GM12878 (cell line): ENCODE measurements around the gene CTDNEP1. TPM values are rescaled to one million over a fixed set of nuclear protein-coding genes. Genes with fewer than 3 reads are reported as not detected.
A peak's percentile ranks its signal among the peaks of the same experiment; 100 is the strongest.

Experiments used
- ATAC-seq: fragments of 200-7000 bp; cut with Tn5 transposase; 3 replicates; pipeline ENCODE4 v1.9.1; 2020; ENCODE audit warnings: mild to moderate bottlenecking, moderate library complexity
- BruUV-seq: library from RNA; stranded (reverse); fragments of 400-500 nt; replicated peaks from 2 replicates; lab custom pipeline; 2021; lab: Mats Ljungman, UMichigan
- CTCF ChIA-PET: fragments of 300-600 bp; sonication (Branson Sonifier 250); formaldehyde crosslinking; extraction: SDS; loops from one replicate; lab custom pipeline; 2021; ENCODE audit warnings: inconsistent platforms; lab: Yijun Ruan, JAX
- POLR2A ChIA-PET: fragments of 350-600 bp; formaldehyde crosslinking; extraction: SDS; loops from one replicate; lab custom pipeline; 2021; ENCODE audit warnings: inconsistent platforms; lab: Charles Lee
- RAD21 ChIA-PET: fragments of 300-600 bp; sonication (Branson Sonifier 250); formaldehyde crosslinking; loops from one replicate; lab custom pipeline; 2023; ENCODE audit warnings: antibody characterized with exemption; ENCODE audit not compliant: unreplicated experiment; lab: Charles Lee
- SMC1A ChIA-PET: fragments of 300-600 bp; sonication (Branson Sonifier 250); formaldehyde crosslinking; loops from one replicate; lab custom pipeline; 2023; ENCODE audit not compliant: unreplicated experiment, uncharacterized antibody; lab: Charles Lee
- DNase-seq: peaks from one replicate; pipeline ENCODE4 v3.0.0-alpha.2; 2011; ENCODE audit warnings: low read depth, low spot score
- FAIRE-seq: peaks from 3 replicates; lab custom pipeline; 2011; peaks lifted over from hg19 to GRCh38; lab: Jason Lieb, UNC
- H2AFZ ChIP-seq: 2 replicates; pipeline ENCODE4 v1.6.0; 2011; ENCODE audit warnings: low read depth, low read length, control low read depth; ENCODE audit not compliant: control insufficient read depth
- H3K27ac ChIP-seq: 2 replicates; pipeline ENCODE4 v1.5.1; 2011; ENCODE audit warnings: control low read depth; ENCODE audit not compliant: control insufficient read depth, insufficient read depth
- H3K27me3 ChIP-seq, 2 experiments: replicated peaks in 1 of 2; 2 replicates each; pipeline versions ENCODE4 v1.6.0 to v1.6.1; 2011; ENCODE audit warnings: low read length in 1 of 2; ENCODE audit not compliant: control insufficient read depth in 2 of 2, insufficient read depth in 2 of 2
- H3K36me3 ChIP-seq, 2 experiments: 2 replicates each; pipeline ENCODE4 v1.5.1; 2011; ENCODE audit warnings: low read length in 1 of 2; ENCODE audit not compliant: control insufficient read depth in 2 of 2, insufficient read depth in 2 of 2
- H3K4me1 ChIP-seq: 2 replicates; pipeline ENCODE4 v1.6.1; 2011; ENCODE audit warnings: mild to moderate bottlenecking, low read length, moderate library complexity, mixed read lengths; ENCODE audit not compliant: control insufficient read depth, insufficient read depth
- H3K4me2 ChIP-seq: 2 replicates; pipeline ENCODE4 v1.6.0; 2011; ENCODE audit warnings: control low read depth; ENCODE audit not compliant: control insufficient read depth, insufficient read depth
- H3K4me3 ChIP-seq: fragments of 200-600 bp; sonication (generic); 2 replicates; pipeline ENCODE4 v1.5.1; 2016
- H3K79me2 ChIP-seq: 2 replicates; pipeline ENCODE4 v1.6.0; 2011; ENCODE audit warnings: low read length; ENCODE audit not compliant: control insufficient read depth, insufficient read depth
- H3K9ac ChIP-seq: 2 replicates; pipeline ENCODE4 v1.8.0; 2011; ENCODE audit warnings: low read length, control low read depth, mixed read lengths; ENCODE audit not compliant: control insufficient read depth, insufficient read depth
- H3K9me3 ChIP-seq: replicated peaks from 3 replicates; pipeline ENCODE4 v1.5.1; 2011; ENCODE audit warnings: mild to moderate bottlenecking, low read length; ENCODE audit not compliant: control insufficient read depth, insufficient read depth
- H4K20me1 ChIP-seq: 2 replicates; pipeline ENCODE4 v1.6.0; 2011; ENCODE audit not compliant: control insufficient read depth, insufficient read depth
- CREB1 ChIP-seq: IDR thresholded peaks from 2 replicates; pipeline ENCODE4 v1.6.1; 2012; ENCODE audit warnings: low read depth, mild to moderate bottlenecking, inconsistent platforms
- IKZF2 ChIP-seq, 2 experiments: fragments of 450-650 bp; IDR thresholded peaks; 2 replicates each; pipeline ENCODE4 v1.6.1; 2017; ENCODE audit warnings: mild to moderate bottlenecking in 2 of 2, moderate library complexity in 2 of 2
- NR2C2 ChIP-seq: IDR thresholded peaks from 2 replicates; pipeline ENCODE4 v1.6.1; 2011; ENCODE audit warnings: borderline replicate concordance, low read depth; ENCODE audit not compliant: control insufficient read depth, insufficient read length
- POU2F2 ChIP-seq: IDR thresholded peaks from 3 replicates; pipeline ENCODE4 v1.6.1; 2011; ENCODE audit warnings: low read depth, mild to moderate bottlenecking, low read length, borderline replicate concordance
- TCF12 ChIP-seq: IDR thresholded peaks from 2 replicates; pipeline ENCODE4 v1.6.1; 2011; ENCODE audit warnings: low read depth, mild to moderate bottlenecking, low read length
- WGBS: methylation state at CpG from one replicate; pipeline ENCODE4 v1.1.6; 2016; ENCODE audit warnings: low lambda C conversion rate; ENCODE audit not compliant: insufficient replicate concordance, insufficient coverage; ENCODE audit errors: missing lambda C conversion rate; 5-methylcytosine and 5-hydroxymethylcytosine counted together
- in situ Hi-C: fragments of 300-500 bp; cut with MboI; formaldehyde crosslinking; loops from 9 replicates; pipeline ENCODE4 v1.14.3; 2018; ENCODE audit warnings: mixed read lengths
- intact Hi-C: fragments of 100-400 bp; cut with micrococcal nuclease; formaldehyde crosslinking; loops from one replicate; pipeline ENCODE4 v1.14.2; 2022; ENCODE audit not compliant: unreplicated experiment
- polyA plus RNA-seq, 11 experiments: library from polyadenylated mRNA; depleted of rRNA in 4 of 11; unstranded in 6 of 11; stranded (reverse) in 5 of 11; fragments of >200 nt; fragmentation: Nextera tagmentation in 4 of 11; fragmentation: Illumina TruSeq in 1 of 11; extraction: Ambion mirVana in 4 of 11; extraction: Trizol in 1 of 11; gene quantifications; 1 replicate in 1 of 11; 2 replicates in 10 of 11; pipeline versions ENCODE4 v1.2.1 to v1.2.3, GENCODE V29; 2011 to 2016; ENCODE audit warnings: inconsistent platforms in 2 of 11, missing spikeins in 2 of 11, low read depth in 1 of 11
- total RNA-seq, 4 experiments: library from RNA; depleted of rRNA in 3 of 4; stranded (reverse); fragments of >200 nt in 3 of 4; fragmentation: Illumina TruSeq in 1 of 4; extraction: Trizol in 1 of 4; gene quantifications; 2 replicates each; pipeline versions ENCODE4 v1.2.1 to v1.2.3, GENCODE V29; 2013 to 2021
- TF ChIP-seq, protein P1 (sequence below): IDR thresholded peaks from 2 replicates; pipeline ENCODE4 v1.6.1; 2011; ENCODE audit warnings: low read depth, mild to moderate bottlenecking, low read length, moderate library complexity, borderline replicate concordance; ENCODE audit errors: extremely low read depth
- TF ChIP-seq, protein P2 (sequence below): fragments of 450-650 bp; IDR thresholded peaks from 2 replicates; pipeline ENCODE4 v1.6.1; 2014; ENCODE audit warnings: mild to moderate bottlenecking

Gene CTDNEP1
- total and polyA plus RNA-seq, 10 of the 15 experiments (the other 5 are each of a cell fraction or from before 2014, with no cell fraction given) = 23.7 to 176 (median 30.3) TPM

DNA sequence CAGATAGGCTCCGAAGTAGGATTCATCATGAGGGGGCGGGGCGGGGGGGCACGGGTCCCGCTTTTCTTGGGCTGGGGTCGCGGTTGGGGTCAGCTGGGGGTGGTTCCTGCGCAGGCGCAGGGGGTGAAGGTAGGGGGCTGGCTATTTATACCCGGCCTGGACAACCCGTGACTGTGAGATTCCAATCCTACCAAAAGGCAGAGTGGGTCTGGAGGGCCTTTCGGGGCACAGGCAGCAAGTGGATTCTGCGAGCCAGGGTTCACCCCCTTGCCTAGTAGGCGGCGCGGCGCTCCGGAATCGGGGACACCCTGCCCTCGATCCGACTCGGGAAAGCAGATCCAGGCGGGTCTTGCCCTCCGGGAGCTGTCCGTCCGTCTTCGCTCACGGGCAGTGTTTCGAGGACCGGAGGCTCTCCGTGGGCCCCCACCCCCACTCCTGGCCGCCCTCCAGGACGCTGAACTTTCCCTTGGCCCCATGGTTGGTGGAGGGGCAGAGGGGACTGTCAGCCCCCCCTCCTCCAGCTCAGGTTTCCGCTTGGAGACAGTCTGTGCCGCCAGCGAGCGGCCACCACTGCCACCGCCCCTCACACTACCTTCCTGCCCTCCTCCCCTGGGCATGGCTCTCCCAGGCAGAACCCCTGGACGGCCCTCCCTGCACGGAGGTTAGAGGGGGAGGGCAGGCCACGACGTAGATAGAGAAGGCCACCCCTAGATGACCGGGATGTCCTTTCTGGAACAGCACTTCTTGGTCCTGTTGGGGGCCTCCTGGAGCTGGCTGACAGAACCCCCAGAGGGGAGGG, 30.6 kb upstream of the CTDNEP1 start:
- ATAC-seq (no peak), FAIRE-seq (no peak), DNase-seq (no peak)
- peak overlapping the region; percentile 98 for H3K4me2 ChIP-seq
- H3K79me2 ChIP-seq = no peaks in the 10 kb centered on the region
- peaks cover 8% of the 10 kb centered on the region for H3K4me1 ChIP-seq
- no TSS peak for BruUV-seq
- in situ Hi-C loops = no loop called here
- no peak overlapping the region for H3K27ac ChIP-seq
- RAD21 ChIA-PET = interaction anchor here (0.6 to 2.3 kb wide), 3 partner anchors 14 to 407 kb away, joined by 4 to 11 read pairs (median 4); no protein-coding TSS in a partner anchor
- H3K4me3 ChIP-seq = peak overlapping the region; percentile 56
- WGBS = 20% methylated on average over 37 of the region's 43 CpGs
- POLR2A ChIA-PET = interaction anchor here (0.6 to 1.7 kb wide), 6 partner anchors 14 to 73 kb away, joined by 3 to 6 read pairs (median 3); partner anchors contain the start of gene TMEM95
- H4K20me1 ChIP-seq = no peaks in the 10 kb centered on the region; the same call in 1 of the 2 replicates
- H3K9ac ChIP-seq = no peak overlapping the region
- H3K36me3 ChIP-seq = no peaks in the 10 kb centered on the region
- CTCF ChIA-PET = interaction anchor here (0.6 to 10.3 kb wide), 10 partner anchors 16 to 236 kb away, joined by 3 to 102 read pairs (median 4); partner anchors contain the start of gene ACAP1
- no peaks in the 10 kb centered on the region; a peak in 2 of 4 replicates for H3K27me3 ChIP-seq
- no peak overlapping the region for H2AFZ ChIP-seq
- SMC1A ChIA-PET = interaction anchor here (1.0 to 1.7 kb wide), 4 partner anchors 14 to 73 kb away, joined by 4 to 10 read pairs (median 4); partner anchors contain the start of genes ACAP1 and TMEM95
- H3K9me3 ChIP-seq = no peaks in the 10 kb centered on the region
- intact Hi-C loops = loop anchor here (2.0 kb wide), 1 partner anchor 63 kb away; no protein-coding TSS in a partner anchor
- TF ChIP-seq, protein P1, sequence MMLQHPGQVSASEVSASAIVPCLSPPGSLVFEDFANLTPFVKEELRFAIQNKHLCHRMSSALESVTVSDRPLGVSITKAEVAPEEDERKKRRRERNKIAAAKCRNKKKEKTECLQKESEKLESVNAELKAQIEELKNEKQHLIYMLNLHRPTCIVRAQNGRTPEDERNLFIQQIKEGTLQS = no peak
- TF ChIP-seq POU2F2 (no peak), IKZF2 (IDR thresholded peaks at IDR 0.05) (no peak), CREB1 (no peak), NR2C2 (no peak), TCF12 (no peak)
- TF ChIP-seq, protein P2, sequence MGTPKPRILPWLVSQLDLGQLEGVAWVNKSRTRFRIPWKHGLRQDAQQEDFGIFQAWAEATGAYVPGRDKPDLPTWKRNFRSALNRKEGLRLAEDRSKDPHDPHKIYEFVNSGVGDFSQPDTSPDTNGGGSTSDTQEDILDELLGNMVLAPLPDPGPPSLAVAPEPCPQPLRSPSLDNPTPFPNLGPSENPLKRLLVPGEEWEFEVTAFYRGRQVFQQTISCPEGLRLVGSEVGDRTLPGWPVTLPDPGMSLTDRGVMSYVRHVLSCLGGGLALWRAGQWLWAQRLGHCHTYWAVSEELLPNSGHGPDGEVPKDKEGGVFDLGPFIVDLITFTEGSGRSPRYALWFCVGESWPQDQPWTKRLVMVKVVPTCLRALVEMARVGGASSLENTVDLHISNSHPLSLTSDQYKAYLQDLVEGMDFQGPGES = no peak
